Measurements from ENCODE around the gene ARHGAP23.

Gene ARHGAP23

DNA sequence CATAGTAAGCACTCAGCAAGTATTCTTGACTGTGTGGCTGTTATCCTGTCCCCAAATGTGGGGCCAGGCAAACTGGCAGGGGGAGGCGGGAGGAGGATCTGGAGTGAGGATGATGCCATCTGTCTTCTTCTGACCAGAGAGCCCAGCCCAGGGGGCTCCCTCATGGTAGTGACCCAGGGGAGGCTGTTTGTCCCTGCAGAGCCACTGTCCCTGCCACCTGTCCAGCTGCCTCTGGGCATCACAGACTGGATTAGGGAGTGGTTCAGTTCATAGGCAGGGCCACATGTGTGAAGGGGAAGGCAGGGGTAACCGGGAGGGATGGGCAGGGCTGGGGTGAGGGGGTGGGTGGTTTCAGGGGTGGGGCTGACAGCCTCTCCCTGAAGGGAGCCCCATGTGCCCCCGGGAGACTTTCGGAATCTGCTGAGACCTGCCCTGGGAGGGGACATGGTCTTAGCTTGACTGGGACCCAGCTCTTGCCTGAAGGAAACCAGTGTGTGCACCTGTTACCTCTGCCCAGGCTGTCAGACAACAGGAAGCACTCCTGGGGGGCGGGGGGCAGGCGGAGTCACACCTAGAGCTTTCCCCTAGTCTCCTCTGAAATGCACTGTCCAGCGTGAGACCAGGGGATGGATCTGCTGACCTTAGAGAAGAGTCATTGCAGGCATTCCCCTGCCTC lies 15.2 kb downstream of the ARHGAP23 start:
- no peak for DNase-seq (ENCODE audit: low read depth)

DNA sequence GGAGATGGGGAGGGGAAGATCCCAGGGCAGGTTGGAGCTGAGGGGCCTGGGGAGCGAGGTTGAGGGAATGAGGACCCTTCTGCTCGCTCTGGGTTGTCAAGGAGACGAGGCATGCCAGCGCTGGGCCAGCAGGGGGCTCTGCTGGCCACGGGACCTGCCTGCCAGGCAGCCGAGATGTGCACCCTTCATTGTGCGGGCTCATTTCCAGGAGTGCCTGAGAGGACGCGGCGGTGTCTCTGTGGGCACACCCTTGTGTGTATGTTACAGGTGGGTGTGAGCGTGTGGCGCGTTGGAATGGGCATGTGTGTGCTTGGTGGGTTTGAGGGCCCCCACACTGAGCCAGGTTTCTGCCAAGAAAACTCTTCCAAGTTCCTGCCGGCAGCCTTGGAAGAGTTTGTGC lies 15.9 kb downstream of the ARHGAP23 start:
- DNase-seq (ENCODE audit: low read depth), result no peak

GRCh38 chr17:38447502-38448085 lies 19.3 kb downstream of the ARHGAP23 start:
- DNase-seq (ENCODE audit: low read depth), result no peak

- DNase-seq (ENCODE audit: low read depth), result no peak
These were observed 20.0 kb downstream of the ARHGAP23 start for GRCh38 chr17:38448208-38448771.

DNA sequence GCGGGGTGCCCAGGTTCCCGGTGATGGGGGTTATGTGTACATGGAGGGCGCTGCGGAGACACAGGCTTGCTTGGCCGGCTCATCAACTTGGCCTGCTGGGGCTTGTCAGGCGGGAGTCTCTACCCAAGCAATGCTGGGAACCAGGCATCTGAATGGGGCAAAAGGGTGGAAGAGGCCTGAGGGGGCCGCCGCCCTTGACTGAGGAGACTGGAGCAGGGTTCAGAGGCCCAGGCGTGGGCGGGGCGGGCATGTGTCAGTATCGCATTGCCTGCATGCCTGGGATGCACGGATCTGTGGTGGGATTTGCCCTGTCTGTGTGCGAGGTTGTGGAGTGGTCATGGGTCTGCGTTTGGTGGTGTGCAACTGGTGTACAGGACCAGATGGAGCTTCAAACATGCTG lies 21.1 kb downstream of the ARHGAP23 start:
- no peak for DNase-seq (ENCODE audit: low read depth)

DNA sequence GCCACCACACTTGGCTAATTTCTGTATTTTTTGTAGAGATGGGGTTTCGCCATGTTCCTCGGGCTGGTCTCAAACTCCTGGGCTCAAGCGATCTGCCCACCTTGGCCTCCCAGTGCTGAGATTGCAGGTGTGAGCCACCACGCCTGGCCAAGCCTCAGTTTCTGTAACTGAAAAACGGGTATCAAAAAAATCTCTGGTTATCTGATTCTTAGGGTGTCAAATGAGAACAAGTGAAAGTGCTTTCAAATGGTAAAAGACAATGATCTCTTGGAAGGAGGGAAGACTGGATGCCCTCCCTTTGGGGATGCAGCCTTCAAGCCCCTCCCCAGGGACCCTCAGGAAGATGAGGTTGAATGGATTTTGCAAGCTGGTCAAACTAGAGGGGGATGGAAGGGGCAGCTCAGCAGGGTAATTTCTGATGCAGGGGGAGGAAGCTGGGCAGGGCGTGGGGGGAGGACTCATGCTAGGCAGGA lies 22.3 kb downstream of the ARHGAP23 start:
- no peak for DNase-seq (ENCODE audit: low read depth)

GRCh38 chr17:38451030-38451839 lies 23.0 kb downstream of the ARHGAP23 start:
- DNase-seq (ENCODE audit: low read depth), result no peak

DNA sequence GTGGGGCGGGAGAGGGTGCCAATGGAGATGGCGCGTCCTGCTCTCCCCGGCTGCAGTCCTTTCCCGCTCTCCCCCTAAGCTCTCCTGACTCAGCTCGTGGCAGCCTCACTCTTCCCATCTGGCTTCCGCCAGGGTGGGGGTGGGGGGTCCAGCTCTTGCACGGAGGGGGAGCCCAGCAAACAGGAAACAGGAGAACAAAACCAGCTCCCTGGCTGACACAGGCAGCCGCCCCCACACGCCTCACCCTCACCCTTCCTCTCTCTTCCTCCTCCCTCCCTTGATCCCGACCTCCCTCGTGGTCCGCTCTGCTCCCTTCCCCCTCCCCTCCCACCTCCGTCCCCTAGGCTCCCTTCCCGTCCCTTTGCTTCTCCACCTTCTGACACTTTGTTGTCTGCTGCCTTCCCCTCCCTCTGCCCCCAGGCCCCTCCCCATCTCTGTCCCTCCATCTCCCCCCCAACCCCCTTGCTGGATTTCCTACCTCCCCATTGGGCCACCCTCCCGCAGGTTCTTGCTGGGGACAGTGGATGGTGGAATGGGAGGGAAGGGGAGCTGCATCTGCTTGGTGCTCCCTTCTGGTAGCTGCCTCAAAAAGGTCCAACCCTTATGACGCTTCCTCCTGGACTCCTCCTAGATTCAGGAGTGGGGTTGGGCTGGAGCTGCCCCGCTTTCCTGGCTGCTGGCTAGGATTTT lies 23.7 kb downstream of the ARHGAP23 start:
- DNase-seq (ENCODE audit: low read depth), result peak; percentile 64

DNA sequence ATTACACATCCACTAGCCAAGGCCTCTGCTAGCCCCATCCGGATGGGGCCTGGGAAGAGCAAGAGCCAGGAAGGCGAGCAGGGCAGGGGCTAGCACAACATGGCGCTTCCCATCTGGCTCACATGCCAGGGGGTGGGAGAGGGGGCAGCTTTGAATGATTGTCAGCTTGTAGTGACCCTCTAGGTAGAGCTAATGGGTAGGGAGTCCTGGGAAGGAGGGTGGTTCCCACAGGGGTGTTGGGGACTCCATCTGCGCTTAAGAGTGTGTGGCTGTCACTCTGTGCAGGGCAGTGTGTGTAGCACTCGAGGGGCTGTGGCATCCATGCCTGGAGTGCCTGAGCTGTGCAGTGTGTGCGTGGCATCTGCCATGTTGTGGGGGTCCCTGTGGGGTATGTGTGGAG lies 24.5 kb downstream of the ARHGAP23 start:
- DNase-seq (ENCODE audit: low read depth), result no peak

GRCh38 chr17:38453951-38454421 lies 25.7 kb downstream of the ARHGAP23 start:
- DNase-seq (ENCODE audit: low read depth), result no peak

DNA sequence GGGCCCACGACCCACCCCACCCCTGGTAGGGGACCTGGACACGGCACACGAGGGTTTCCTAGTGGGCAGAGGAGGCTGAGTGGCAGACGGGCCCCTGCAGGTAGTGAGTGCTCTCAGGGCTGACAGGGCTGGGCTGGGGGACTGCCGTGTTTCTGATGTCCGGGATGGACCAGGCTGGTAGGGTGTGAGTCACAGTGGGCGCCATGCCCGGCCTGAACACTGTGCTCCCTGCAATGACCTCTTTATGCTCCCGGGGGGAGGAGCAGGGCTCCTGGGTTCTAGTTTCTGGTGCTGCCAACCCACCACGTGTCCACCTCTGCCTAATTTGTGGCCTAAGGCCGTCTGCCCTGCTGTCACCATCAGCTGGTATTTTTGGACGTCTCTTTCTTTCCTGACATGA lies 26.3 kb downstream of the ARHGAP23 start:
- no peak for DNase-seq (ENCODE audit: low read depth)

GRCh38 chr17:38455288-38455915 lies 27.1 kb downstream of the ARHGAP23 start:
- no peak for DNase-seq (ENCODE audit: low read depth)

GRCh38 chr17:38456031-38456815 lies 28.0 kb downstream of the ARHGAP23 start:
- DNase-seq (ENCODE audit: low read depth), result no peak

DNA sequence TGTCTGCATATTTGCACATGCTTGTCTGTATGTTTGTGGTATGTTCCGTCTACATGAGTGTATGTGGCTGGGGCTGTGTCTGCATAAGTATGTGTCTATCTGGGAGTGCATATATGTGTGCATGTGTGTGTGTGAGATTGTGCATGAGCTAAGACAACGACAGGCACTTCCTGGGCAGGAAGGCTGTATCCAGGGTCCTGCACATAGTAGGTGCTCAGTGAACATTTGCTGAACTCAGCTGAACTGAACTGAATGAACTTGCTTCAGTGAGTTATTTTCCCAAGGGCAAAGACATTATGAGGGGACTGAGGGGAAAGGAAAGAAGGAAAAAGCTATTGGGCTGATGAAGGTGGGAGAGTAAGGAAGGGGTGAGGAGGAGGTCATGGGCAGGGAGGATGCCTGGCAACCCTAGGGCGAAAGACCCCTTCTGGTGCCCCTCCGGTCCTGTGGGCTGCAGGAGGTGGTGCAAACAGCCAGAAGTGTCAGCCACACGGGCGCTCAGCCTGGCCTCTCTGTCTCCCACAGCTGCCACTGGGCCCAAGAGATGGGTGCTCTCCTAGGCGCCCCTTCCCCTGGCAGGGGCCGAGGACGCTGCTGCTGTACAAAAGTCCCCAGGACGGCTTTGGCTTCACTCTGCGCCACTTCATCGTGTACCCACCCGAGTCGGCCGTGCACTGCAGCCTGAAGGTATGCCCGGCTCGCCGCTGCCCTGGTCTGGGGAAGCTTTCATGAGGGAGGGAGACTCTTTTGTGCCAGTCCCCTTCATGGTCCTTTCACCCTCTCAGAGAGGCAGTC lies 29.5 kb downstream of the ARHGAP23 start:
- DNase-seq (ENCODE audit: low read depth), result no peak

DNA sequence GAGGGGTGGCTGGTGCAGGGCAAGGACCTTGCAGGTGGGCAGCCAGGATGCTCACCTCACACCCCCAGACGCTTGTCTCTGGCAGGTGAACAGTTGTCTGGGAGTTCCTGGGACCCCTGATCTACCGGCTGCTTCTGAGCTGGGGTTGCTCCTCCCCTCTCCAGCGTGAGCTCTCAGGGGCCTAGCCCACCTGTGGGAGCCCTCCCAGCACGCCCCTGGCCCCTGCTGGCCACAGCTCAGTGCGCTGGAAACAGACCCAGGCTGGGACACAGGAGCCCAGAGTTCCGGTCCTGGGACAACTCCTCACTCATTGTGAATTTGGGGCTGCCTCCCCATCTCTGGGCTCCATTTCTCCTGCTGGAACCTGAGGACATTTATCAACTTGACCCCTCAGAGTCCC lies 30.3 kb downstream of the ARHGAP23 start:
- no peak for DNase-seq (ENCODE audit: low read depth)

DNA sequence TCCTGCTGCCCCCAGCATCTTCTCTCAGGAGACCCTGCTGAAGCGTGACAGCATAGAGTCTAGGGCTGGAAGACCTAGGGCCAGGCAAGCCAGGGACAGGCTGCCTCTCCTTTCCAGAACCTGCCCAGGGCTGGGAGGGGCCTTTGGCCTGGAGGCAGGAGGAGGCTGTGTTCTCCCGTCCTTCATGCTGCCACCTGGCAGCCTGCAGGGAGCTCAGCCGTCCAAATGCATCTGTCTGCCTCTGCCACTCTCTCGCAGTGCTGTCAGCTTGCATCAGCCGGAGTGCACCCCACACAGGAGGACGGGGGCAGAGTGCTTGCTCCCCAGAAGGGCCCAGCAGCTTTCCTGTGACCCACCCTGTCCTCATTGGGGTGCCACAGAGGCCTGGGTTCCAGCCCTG lies 31.3 kb downstream of the ARHGAP23 start:
- no peak for DNase-seq (ENCODE audit: low read depth)

DNA sequence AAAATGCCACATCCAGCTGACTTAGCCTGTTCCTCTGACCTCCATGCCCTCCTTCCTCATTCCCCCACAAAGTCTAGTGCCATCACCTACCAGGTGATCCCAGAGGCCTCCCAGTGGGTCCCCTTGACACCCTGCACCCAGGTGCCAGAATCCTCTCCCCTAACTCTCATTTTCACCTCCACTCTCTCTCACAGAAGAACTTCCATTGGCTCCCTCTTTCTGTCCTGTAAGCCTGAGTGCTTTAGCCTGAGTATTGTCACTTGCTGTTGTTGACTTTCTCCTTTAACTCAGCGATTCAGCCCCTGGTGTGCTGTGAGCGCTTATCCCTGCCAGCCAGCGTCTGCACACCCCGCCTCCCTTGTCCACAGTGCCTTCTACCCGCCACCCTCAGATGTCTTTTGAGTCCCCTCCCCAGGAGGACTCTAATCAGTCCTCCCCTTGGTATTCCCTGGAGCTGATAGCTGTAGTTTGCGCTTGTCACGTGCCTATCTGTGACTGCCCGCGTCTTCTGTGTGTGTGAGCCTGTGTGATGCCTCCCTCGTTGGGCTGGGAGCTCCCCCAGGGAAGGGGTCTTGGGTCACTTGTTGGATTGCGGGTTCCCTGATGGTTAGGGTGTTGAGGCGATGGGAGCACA lies 31.9 kb downstream of the ARHGAP23 start:
- no peak for DNase-seq (ENCODE audit: low read depth)

- DNase-seq (ENCODE audit: low read depth), result no peak
These were observed 32.7 kb downstream of the ARHGAP23 start for GRCh38 chr17:38460716-38461630.

All from non-pigmented ciliary epithelial cell (primary cell).